NCI-H1048 (cell line): ENCODE data around the gene ZNF112.
"Not testable (repeated sequence)": the region's sequence is repeated elsewhere in the genome, so short reads cannot be mapped to it uniquely, and the experiment has no call there.

Experiments
- DNase-seq: peaks from one replicate; lab custom pipeline; 2025; lab: John Stamatoyannopoulos, UW

ZNF112 gene

DNA sequence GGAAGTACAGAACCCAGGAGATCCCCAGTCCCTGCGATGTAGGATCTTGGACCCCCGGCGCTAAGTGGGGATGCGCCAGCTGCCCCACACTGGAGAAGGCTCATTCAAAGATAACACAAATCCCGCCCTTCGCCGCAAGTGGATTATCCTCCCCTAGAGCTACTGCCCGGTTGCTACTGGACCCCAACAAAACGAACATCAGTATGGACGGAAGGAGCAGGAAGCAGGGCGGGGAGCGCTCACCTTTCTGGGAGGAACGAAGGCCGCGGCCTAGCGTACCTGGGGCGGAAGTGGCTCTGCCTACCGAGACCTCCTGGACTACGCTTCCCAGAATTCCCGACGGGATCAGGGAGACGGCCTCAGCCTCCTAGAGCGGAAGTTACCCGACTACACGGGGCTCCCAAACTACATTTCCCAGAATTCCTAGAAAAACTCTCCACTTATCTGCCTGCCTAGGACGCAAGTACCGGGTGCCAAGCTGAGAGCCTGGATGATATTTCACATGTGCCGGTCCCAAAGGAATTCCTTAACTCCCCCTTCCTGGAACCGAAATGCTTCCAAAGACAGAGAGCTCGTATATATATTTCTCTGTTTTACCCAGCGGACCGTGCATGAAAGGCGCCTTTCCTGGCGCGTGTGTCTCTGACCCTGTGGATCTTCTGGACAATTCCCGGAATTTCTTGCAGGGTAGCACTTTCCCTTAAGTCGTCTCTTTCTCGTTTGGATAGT is at the start of gene ZNF112:
TSS of gene ZNF112 (minus strand) at position 298 of the 729 bp plus-strand sequence. CDS start 16,141 bp downstream, outside the sequence.
- DNase-seq, result peak; percentile 81

DNA sequence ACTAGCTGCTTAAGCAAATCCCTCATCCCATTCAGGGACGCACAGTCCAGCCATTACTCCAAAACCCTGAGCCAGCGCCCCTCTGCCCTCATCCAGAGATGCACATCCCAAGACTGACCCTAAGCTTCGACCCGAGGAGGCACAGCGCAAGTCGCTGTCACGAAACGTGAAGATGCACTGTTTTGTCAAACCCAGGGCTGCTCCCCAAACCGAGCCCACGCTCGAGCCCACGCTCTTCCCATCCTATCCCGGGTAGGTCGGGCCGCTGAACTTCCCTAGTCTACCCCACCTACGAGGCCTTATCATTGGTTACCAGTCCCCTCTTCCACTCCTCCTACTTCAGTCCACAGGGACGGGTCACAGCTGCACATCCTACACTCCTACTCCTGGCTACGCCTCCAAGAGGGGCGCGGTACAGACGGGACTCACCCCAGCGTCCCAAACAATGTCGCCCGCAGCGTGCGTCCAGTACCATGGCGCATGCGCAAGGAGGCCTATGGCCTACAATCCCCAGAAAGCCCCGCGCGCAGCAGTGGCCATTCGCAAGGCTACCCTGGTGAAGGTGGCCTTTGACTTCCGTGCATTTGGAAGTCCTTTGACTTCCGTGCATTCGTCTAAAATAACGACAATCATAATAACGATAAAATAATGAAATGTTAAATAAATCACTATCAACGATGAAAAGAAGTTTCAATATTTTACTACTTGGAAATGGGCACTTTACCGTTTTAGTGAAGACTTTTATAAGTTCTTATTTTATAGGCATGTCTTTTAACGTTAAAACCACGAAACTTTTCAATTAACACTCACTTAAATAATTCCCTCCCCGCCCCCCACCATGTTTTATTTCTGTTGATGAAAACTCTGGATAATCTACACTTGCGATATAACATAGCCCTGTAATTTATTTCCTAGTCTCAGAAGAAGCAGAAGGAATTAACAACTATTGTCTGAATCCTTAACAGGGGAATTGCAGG is 44.9 kb upstream of the ZNF112 start, which contains the start of gene ZNF285:
TSS of gene ZNF285 (minus strand) at position 470 of the 977 bp plus-strand sequence. CDS start 4,395 bp downstream, outside the sequence.
- DNase-seq, result no peak

DNA sequence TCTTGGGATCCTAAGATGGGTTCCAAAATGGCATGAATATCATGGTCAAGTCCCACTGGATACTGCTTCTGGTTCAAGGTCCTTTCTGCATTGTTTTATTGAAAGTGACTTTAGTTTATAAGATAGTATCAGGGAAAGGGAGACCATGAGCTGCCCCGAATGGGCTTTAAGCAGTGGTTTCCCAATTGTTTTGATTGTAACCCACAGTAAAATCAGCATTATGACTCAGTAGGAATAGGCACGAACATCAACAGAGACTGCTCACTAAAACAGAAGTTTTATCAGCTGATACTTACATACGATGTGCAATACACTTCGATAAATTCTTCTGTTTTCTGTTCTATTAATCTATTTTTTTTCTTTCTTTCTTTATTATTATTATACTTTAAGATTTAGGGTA is 32.8 kb upstream of the ZNF112 start:
- DNase-seq, result not testable (repeated sequence)

DNA sequence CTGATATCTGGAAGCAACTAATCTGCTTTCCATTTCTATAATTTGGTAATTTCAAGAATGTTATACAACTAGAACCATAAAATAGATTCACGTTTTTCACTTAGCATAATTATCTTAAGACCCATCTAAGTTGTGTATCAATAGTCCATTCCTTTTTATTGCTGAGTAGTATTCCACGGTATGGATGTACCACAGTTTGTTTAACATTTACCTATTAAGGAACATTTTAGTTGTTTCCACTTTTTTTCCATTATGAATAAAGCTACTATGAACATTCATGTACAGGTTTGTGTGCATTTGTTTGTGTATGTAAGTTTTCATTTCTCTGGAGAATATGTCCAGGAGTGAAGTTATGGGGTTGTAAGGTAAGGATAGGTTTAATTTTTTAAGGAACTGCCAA is 18.3 kb upstream of the ZNF112 start:
- no peak for DNase-seq

DNA sequence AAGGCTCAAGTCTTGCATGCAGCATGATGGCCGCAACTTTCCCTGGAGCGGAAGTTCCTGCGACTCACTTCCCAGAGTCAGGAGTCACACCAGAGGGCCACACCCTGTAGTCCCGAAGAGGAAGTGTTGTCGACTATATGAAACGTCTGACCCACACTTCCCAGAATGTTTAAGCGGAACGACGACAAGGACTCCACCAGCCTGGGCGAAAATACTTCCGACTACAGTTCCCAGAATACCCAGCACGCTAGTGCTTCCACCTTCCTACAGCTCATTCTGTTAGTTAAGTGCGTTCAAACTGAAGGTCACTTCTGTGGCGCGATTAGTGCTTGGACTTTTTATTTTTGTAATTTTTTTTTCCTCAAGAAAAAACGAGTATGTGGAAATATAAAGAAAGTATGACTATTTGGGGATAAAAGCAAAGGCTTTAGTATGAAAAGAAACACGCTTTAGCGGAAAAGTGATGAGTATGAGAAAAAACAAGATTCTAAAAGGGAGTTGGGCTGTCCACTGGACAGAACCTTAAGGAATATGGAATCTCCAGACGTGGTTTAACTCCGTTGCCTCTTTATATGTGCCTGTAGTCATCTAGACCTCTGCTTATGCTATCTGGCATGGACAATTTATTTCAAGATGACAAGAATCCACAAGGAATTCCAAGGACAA is 15.5 kb upstream of the ZNF112 start:
- DNase-seq, result no peak

DNA sequence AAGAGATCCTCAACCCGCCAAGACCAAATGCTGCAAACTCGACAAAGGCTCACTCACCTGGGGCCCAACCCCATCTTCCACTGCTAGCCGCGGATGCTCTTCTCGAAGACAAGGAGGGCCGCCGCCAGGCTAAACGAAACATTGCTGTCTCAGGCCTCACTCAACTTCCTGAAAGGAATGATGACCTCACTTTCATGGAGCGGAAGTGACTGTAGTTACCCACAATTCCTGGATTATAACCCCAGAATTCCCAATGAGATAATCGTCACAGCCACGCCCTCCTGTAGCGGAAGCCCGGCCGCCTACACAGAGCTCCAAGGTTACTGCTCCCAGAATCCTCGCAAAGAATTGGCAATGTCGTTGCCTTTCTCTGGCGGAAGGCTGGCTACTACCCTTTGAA is 10.5 kb upstream of the ZNF112 start:
- DNase-seq, result no peak

DNA sequence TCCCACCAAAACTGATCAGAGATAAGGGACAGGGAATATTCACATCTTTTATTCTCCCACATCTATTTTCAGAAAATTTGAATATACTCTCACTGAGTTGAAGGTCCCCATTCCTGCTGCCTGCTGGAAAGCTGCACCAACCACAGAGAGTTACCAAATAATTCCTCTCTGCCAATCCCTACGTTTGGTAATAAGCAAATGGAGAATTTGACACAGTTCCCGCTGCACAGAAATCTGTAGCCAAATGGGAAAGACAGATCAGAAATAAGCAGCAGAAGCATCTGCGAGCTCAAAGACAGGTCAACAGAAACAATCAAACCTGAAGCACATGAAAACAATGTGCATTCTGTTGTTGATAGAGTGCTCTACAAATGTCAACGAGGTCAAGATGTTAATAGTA is 9.9 kb downstream of the ZNF112 start:
- DNase-seq, result no peak

DNA sequence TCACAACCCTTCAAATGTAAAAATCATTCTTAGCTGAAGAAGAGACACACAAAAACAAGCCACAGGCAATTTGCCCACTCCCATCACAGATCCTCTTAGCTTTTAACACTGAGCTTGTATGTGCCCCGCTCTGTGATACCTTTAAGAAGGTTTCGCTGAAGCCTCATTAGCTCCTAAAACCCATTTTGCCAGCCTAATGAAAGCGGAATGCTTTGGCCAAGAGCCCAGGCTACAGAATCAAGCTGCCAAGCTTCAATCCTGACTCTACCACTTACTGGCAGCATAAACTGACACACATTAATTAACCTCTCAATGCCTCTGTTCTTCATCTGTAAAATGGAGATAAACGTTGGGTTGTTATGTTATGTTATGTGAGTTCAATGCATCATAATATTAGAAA is 10.5 kb downstream of the ZNF112 start:
- DNase-seq, result no peak

DNA sequence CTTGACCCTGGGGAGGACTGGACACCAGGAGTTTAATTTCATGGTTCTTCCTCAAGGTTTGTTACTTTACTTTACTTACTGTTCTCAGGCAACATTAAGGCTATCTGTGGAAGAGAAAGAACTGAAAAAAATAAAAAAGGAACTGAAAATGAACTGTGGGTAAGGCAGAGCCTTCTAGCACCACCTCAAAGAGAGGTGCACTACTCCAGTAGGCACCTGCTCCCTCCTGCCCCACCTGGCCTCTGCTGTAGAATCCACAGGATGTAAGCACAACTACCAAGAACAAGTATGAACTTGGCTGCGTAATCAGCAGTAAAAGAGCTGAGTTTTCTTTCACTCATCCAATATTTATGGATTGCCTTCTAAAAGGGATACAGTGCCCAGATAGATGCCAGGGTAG is 12.2 kb downstream of the ZNF112 start:
- no peak for DNase-seq

DNA sequence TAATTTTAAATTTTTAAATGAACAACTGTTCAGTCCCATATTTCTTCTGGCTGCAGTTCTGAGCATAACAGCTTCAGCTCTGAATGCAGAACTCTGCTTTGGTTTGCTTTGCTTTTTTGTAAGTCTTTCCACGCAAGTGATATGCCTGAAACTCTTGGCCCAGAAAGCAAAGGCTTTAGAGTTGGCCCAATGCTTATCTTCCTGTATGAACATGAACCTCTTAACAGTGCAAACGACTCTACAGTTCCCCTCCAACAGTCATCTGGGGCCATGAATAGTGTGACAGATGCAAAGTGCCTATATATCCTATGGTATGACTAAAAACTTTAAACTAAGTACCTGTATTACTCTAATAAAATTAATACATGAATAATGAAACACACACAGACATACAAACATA is 14.7 kb downstream of the ZNF112 start:
- no peak for DNase-seq

DNA sequence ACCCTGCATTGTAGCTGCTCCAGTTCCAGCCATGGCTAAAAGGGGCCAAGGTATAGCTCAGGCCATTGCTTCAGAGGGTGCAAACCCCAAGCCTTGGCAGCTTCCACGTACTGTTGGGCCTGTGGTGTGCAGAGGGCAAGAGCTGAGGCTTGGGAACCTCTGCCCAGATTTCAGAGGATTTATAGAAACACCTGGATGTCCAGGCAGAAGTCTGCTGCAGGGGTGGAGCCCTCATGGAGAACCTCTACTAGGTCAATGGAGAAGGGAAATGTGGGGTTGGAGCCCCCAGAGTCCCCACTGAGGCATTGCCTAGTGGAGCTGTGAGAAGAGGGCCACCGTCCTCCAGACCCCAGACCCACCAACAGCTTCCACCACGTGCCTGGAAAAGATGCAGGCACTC is 21.8 kb downstream of the ZNF112 start:
- DNase-seq, result not testable (repeated sequence)

DNA sequence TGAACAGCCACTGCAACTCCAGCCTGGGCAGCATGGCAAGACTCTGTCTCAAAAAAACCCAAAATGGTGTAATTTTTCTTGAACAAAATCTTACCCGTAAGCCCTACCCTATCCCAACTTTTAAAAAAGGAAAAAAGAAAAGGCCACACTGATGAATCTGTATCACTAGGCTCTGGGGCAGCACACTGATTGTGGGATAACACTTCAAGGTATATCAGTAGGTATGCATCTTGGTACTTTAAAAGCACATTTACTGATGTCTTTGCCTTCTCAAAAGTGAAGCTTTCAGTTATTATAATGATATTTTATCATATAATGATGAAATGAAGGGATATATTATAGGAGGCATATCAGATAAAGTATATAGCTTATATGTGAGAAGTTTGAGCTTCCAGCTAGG is 24.3 kb downstream of the ZNF112 start:
- DNase-seq, result no peak

DNA sequence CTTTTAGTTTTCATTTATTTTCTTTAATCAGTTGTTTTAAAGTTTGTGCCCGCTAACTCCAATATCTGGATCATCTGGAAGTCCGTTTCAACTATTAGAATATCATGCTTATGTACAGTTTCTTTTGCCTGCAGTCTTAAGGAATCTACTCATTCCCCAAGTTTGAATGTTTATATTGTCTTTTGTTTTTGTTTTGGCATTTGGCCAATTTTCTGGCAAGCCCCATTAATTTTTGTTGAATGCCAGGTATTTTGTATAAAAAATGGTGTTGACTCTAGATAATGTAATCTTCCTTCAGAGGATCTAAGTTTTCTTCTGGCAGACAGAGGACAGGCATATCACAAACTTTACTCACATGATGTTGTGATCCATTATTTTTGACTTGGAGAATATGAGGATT is 40.6 kb downstream of the ZNF112 start:
- no peak for DNase-seq

DNA sequence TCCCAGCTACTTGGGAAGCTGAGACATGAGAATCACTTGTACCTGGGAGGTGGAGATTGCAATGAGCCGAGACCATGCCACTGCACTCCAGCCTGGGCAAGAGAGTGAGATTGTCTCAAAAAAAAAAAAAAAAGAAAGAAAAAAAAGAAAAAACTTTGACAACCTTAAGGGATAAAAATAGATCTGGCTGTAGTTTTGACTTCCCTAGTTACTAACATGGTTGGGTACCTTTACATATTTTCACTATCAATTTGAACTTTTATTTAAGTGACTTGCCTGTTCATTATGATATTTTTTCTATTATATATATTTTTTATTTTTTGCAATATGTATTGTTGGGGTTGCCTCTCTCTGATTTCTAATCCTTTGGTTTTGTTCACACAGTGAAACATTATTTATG is 43.2 kb downstream of the ZNF112 start:
- DNase-seq, result no peak

DNA sequence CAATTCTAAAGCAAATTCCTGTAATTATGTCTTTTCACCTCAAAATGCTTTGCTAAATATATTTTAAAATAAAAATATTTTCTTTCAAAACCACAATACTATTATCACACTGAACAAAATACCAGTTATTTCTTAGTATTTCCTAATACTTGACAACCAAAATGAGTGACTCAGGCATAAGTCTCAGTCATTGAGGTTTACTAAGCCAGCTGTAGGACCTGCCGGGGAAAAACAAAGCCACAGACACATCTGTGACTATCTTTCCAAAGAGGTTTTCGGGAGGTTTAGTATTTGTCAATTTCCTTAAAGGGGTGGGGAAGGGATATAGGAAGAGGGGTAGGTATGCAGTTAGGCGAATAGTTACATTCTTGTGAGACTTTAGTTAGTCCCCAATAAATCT is 48.5 kb downstream of the ZNF112 start:
- DNase-seq, result no peak

DNA sequence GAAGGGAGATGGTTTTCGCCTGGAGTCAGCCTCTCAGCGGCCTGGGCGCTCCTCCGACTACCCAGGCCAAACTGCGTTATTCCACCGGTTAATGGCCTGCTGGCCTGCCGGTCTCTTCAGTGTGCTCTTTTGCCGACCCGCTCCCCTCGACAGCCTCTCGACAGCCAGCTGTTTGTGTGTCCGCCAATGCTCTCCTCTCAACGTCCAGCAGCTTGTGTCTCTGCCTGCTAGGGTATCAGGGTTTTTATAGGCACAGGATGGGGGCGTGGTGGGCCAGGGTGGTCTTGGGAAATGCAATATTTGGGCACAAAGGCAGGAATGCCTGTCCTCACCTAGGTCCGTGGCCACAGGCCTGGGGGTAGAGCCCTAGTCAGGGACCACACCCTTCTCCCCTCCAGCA is 50.2 kb downstream of the ZNF112 start:
- no peak for DNase-seq

DNA sequence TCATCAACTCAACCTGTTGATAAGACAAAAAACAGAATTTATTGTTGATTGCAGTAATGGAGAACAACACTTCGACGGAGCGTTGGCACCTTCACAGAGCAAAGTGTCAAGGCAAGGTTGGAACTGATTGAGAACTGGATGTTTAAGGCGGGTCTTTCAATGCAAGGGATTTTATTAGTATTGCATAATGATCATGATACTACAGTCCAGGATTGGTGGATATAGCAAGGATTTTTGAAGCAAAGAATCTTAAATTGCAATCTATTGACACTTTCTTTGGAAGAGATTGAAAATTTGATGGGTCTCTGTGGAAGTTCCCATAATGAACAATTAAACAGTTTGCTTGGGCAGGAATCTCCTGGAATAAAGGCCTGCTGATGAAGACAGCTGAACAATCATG is 51.0 kb downstream of the ZNF112 start:
- no peak for DNase-seq

DNA sequence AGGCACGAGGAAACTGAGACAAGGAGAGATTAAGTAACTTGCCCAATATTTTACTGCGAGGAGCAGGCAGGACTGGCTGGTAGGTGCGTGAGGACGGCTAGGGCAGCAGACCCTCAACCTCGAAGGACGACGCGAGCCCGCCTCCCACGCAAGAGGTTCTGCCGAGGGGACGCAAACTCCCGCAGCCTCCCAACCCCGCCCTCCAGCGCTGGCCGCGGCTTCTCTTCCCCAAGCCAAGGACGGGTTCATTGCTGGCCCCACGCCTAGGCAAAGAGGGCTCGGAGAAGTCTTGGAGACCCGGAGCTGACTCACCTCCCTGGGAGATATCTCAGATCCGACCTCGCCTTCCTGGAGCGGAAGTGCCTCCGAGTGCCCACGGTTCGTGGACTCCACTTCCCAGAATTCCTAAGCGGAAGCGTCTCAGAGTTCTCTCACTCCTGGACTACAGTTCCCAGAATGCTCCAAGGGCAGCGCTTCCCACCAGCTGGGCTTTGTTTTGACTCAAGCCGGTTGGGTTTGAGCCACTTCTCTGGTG is 51.8 kb downstream of the ZNF112 start, which contains the start of gene ZNF235:
TSS of gene ZNF235 (minus strand) at position 367 of the 535 bp plus-strand sequence. CDS start 1,621 bp downstream, outside the sequence.
- DNase-seq, result peak; percentile 61

DNA sequence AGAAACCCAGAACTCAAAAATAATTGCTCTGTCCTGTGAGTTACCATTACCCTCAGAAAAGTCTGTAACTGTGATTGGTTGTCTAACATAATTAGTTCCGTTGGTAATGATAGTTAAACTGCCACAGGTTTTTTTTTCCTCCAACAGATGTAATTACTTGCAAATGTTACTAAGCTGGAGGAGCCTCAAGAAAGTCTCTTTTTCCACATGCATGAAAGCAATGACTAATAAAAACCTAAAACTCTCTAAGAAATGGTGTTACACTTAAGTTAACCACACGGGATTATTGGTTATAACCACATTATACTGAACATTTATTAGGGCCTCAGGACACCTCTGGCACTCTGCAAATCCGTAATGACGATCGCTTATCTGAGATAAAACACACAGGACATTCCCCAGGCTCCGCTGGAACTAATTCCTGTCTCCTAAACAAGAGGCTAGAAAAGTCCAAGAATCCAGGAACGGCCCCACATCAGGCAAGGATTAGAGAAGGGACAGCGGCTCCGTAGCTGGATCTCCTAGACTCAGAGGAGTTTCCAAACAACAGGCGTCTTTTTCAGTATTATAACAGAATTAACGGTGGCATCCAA is 52.4 kb downstream of the ZNF112 start:
- no peak for DNase-seq

DNA sequence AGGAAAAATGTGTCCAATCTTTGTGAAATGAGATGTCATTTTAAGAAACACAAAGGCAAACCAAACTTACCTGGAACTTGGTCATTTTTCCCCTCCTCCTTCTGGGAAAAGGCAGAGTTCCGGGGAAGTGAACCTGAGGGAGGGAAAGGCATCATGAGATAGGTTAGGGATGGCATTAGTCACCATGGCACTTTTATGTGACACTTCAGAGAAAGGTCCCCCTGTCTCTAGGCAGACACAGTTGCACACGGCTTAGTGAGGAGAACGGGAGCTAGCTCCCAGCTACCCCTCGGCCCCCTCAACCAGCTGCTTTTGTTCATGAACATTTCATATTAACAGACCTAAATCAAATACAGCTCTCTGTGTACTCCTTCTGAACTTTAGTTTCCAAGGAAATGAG is 53.2 kb downstream of the ZNF112 start:
- no peak for DNase-seq

DNA sequence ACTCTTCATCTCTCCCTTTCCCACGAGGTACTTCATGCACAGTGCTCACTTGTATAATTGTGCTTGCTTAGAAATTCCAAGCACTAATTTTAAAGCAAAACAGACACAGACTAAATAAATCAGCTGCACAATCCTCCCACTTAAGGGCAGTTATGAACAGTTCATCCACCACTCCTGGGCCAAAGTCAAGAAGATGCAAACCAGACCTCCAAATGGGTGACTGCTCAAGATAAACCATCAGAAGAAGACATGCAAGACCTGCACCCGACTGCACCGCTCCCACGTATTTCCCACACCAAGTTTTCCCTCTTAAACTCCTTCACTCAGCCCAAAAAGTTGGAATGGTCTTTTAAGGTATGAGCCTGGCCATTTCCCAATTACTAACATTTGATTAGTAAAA is 71.5 kb downstream of the ZNF112 start:
- DNase-seq, result no peak

DNA sequence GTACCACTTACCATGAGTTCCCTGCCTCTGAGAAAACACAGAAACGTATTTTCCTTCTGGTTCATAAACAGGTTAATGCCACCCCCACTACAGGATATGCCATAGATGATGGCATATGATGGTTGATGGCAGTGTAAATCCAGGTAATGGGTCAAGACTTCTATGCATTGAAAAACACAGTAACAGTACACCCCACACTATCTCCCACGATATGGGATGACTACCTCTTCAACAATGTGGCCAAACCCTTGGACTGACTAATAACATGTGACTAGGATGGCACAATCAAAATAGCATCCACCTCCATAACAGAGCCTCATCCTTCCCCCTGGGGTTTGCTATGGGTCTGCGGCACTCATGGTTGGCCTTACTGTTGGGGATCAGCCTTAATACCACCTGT is 73.6 kb downstream of the ZNF112 start:
- DNase-seq, result no peak
